GM19438 (cell line): ENCODE data around the gene POLR1H.

Experiments
- ATAC-seq: cut with Tn5 transposase; IDR thresholded peaks from one replicate; pipeline ENCODE4 v1.9.1; 2021; ENCODE audit warnings: low read depth; ENCODE audit not compliant: unreplicated experiment

POLR1H gene

DNA sequence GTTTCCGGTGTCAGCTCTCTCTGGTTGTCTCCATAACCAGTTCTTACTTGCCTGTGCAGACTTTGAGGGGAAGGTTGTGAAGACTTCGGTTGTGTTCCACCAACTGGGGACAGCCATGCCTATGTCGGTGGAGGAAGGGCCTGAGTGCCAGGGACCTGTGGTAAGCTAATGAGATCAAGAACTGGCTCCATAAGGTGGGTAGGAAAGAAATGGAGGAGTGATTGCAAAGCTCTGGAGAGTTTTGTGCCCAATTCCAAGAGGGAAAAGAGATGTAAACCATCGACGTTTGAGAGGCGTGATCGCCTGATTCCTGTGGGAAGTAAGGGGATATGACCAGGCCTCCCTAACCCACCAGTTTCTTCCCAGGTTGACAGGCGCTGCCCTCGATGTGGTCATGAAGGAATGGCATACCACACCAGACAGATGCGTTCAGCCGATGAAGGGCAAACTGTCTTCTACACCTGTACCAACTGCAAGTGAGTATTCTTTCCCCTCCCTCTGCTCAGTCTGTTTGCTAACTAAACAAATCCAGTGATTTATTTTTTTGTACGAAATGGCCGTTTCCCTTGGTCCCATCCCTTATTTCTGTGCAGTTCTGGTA is 893 bp downstream of the POLR1H start:
- ATAC-seq: peak; percentile 15

DNA sequence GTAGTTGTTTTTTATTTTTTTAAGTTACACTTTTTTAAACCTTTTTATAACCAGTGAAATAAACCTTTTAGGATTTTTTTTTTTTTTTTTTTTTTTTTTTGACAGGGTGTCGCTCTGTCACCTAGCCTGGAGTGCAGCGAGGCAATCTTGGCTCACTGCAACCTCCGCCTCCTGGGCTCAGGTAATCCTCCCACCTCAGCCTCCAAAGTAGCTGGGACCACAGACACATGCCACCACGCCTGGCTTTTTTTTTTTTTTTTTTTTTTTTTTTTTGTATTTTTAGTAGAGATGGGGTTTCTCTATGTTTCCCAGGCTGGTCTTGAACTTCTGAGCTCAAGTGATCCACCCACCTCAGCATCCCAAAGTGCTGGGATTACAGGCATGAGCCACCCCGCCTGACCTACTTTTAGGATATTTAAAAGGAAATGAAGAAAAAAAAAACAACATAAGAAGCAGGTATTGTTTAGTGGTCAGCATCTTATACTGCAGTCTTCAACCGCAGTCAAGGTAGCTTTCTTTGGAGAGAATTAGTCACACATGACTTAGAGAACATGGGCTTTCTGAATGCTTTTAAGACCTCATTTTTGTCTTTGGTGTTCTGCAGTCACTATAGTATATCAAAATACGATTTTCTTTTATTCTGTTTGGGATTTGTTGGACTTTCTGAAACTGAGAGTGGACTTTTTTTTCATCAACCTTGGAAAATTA is 1.6 kb downstream of the POLR1H start:
- no peak for ATAC-seq

DNA sequence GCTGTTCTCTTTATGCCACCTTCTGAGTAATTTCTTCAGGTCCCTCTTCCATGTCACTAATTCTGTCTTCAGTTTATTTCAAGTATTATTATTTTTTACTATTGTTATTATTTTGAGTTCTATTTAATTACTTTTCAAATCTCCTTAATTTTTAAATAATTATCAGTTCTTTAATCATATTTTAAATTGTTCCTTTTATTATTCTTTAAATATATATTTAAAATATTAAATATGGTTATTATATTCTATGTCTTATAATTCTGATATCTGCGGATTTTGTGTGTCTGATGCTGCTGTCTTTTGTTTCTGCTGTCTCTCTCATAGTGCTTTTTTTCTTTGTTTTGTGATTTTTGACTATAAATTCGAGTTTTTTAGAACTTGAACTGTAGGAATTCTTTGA is 2.2 kb downstream of the POLR1H start:
- ATAC-seq: no peak

DNA sequence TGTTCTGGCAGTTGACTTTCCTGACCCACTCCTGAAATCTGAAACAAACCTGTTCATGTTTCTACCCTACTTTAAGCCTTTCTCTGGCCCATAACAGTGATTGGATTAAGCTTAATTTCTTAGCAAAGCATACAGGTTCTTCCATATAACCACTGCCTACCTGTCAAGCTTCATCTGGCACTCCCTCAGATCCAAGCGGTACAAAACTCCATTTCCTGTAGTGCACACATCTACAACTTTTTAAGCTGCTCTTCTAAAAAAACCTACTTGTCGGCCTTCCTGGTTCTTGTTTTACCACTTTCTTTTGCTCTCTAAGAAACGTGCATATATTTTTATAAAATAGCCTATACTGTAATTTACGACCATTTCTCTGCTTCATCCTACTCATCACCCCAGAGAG is 5.0 kb downstream of the POLR1H start:
- no peak for ATAC-seq

DNA sequence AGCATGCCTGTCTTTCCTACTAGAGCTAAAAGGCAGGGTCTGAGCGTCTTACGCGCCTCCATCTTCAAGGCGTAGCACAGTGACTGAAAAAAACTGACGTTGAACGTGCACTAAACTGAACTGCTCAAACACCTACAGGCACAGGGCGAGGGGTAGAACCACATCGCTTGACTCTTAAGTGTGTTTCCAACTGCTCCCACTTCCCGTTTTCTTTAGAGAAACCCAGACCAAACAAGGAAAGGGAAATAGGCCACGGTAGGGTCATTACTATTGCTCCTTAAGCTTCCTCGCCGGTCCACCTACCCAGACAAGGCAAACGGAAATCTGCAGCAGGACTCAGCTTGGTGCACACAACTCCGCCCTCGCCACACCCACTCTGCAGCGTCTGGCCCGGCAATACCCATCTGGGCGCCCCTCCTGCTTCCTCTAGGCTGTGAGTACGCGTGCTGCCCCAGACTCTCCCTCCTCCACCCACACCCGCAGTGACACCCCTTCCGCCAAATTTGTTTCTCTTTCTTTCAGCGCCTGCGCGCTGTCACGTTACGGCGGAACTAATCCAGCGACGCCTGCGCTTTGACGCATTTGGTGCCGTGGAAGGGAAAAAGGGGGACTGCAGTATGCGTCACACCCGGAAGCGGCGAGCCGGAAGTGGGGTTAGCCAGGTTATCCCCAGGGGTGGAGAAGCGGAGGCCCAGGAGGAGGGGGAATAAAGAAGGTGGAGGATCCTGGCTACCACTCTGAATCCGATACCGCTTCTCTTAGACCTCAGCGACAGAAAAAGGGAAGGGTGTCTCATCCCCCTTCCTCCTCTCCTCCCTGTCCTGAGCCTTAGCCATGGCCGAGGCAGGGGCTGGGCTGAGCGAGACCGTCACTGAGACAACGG is 5.8 kb downstream of the POLR1H start, which contains the start of gene PPP1R11:
Gene PPP1R11, plus strand, starts transcription at position 622 of the 883 bp plus-strand sequence. Its CDS starts 213 bp downstream, at position 835.
- peak; percentile 90 for ATAC-seq

DNA sequence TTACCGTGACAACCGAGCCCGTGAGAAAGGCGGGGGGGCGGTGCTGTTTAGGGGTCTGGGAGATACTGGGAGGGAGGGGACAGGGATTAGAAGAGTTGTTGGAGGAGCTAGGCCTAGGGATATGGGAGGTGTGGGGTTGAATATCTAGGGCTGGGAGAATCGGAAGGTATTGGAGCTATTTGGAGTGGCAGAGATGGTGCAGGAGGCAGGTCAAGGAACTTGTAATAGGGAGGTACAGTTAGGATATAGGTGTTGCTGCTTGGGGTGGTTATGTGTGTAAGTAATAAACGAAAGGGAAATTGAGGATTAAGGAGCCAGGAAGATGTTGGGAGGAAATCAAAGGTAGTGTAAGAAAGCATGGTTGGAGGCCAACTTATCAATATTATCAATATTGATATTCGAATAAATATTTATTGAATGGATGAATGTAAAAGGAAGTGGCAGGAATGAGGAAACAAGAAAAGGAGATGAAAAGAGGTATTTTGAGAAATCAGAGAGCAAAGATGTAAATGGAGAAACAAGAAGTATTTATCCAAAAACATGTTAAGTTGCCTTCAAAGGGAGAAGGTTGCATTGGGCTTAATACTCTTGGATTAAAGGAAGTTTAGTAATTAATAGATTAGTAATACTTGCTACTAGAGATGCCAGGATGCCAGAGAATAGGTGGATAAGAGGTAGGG is 6.5 kb downstream of the POLR1H start:
- ATAC-seq: no peak

DNA sequence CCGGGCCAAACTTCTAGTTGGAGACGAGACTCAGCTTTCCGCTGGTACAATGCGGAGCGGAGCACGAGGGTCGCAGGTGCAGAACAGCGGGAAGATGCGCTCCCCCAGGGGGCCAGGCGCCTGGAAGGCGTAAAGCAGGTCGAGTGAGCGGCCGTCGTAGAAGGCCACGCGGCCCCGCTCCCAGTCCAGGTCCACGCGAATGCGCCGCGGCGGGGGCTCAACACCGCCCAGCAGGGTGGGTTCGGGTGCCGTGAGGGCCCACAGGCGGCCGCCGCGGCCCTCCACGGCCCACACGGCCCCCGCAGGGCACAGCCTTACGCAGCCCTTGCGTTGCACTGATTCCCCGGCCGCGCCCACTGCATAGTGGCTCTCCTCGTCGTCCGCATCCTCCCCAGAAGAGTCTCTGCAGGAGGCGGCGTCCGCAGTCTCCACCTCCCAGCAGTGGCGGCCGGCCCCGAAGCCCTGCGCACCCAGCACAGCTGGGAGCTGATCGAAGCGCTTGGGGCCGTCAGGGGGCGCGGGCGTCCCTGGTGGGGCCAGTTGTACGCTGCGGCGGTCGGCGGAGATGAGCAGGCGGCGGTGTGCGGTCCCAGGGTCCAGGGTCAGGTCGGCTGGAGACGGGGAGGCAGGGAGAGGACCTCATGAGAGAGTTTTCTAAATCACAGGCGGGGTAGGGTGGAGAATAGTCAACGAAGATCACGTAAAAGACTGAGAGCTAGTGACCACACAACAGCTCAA is 10.2 kb downstream of the POLR1H start:
- no peak for ATAC-seq

DNA sequence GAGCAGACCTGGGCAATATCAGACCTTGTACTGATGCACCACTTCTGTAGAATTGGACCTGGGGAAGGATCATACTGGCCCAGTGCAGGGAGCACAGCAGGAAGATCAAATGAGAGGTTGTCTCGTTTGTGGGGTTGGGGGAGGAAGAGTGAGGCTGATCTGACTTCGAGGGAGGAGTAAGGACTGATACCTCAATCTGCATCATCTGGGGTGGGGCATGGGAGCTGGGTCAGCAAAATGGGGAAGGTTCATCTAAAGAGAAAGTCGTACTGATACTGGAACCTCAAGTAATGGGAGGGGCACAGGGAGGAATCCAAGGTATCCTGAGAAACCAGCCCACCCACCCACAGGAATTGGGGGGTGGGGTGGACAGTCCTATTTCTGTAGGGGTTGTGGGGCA is 10.8 kb downstream of the POLR1H start:
- ATAC-seq: no peak

DNA sequence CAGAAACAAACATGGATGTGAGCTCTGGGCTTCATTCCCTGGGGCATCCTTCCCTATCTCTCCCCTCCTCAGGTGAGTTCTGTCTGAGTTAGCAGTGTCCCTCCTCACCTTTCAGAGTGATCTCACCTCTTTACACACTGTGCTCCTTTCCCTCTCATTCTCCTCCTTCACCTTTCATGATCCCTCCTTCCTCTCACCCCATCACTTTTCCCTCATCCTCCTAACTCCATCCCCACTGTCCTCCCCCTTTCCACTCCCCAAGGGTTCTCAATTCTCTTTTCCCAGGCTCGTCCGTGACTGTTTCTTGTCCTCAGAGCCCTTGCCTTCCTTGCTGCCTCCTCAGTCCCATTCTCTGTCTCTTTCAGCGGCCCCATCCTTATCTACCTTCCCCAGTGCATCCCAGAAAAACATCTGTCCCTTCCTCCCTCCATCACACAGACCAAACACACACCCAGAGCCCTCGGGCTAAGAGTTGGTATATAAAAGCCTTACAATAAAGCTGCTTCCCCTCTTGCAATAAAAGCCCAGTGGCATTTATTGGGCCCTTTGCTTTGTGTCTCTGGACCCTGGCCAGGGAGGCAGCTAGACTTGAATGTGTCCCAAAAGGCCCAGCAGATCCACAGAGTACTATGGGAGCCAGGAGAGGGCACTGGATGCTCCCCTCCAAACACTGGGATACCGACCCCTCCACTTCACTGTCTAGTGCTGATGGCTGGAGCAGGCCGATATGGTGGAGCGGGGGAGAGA is 12.6 kb downstream of the POLR1H start:
- ATAC-seq: no peak

DNA sequence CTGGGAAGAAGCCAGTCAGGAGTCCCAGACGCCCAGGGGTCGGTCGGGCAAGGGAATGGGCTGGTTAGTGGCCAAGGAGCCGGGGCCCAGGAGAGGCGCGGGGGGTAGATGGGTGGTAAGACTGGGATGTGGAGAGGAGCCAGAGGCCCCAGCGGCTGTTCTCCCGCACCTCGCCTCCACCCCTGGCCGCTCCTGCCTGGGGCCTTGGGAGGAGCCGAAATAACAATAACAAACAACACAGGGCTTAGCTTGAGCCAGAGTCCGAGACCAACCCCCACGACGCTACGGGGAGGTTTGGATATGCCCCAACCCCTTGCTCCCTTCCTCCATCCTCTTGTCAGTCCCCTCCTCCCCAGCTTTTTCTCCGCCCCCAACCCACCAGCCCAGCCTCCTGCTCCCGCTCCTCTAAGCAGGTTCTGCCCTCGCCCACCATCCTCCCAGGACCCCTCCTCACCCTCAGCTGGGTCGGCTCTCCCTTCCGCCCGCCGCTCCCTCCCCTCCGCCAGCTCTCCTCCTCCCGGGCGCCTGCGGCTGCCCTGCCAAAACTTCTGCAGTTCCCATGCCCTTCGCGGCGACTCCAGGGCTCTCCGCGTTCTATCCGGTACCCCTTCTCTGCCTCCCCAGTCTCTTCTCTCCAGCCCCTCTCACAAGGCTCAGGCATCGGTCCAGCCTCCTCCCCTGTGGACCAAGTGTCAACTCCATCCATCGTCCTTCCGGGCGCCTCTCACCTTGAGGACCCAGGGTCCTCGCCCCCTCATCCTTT is 13.4 kb downstream of the POLR1H start:
- ATAC-seq: no peak

DNA sequence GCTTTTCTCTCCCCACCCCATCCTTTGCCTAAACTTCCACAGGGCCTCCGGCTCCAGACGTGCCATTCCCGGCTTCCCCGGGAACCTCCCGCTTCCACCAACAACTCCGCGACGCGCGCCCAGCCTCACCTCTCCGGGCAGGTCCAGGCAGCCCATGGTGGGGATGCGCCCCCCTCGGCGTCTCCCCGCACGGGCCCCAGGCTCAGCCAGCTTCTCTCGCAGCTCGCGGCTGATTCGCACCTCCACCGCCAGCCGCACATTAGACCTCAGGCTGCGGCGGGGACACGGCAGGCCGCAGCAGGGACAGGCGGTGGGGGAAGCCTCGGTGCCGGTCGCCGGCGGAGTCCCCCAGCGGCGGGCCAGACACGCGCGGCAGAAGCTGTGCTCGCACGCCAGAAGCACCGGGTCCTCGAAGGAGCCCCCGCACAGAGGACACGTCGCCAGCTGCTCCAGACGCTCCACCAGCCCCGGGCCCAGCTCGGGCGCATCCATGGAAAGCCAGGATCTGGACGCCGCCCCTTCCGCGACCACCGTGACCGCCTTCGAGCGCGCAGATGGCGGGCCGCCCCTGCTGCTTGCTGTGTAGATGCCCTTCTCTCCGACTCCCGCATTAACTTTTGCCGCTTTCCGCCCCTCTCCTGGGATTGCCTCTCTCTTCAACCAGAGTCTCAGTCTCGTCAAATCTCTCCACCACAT is 14.2 kb downstream of the POLR1H start, which contains the start of gene RNF39:
Gene RNF39, minus strand, starts transcription at position 676 of the 696 bp plus-strand sequence. Its CDS starts 184 bp downstream, at position 492.
- no peak for ATAC-seq

DNA sequence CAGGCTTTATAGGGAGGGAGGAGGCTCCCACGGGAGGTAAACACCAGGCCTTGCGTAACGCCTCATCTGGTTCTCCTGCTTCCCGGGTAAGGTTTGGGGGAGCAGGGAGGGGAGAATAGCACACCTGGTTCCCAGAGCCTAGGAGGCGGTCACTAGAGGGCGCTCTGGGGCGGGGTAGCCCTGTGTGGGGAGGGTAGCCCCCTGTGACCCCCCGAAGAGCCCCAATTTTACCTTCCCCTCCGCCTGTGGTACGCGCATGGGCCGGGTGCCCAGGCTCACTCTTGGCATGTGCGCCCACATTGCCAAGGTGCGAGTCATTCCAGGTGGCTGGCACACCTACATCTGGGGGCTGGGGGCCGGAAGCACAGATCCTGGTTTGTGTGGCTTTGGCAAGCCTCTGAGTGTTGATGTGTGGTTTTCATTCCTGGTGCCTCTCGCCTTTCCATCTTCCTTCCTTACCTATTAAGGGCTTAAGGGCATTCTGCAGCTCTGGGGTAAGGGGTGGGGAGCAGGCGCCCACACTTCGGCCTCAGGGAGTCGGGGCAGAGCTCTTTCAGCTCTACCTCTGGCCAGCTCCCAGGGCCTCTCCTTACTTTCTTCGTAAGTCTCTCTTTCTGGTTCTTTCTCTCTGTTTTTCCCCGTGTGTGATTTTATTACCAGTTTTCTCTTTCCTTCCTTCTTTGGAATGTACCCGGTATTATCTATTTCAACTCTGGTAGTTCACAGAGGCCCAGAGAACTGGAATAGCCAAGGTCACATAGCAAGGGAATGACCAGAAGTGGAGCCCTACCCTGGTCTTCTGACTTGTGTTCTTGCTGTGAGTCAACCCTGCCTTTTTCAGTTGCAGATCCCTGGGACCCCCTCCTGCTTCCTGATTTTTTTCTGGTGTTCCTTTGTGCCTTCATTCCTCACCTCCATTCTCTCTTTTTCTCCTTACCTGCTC is 15.0 kb downstream of the POLR1H start:
- ATAC-seq: no peak

DNA sequence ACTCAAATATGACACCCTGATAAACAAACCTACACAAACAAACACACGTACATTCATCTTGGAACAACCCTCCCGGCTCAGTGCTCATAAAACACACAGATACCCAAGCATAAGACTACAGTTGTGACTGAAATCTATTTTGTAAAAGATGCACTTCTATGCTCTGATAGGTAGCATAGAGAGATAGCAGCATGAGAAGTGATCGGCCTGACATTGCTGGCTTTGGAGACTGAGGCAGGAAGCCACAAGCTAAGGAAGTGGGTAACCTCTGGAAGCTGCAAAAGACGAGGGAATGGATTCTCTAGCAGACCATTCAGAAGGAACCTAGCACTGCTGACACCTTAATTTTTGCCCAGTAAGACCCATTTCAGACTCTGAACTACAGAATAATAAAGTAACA is 16.2 kb downstream of the POLR1H start:
- no peak for ATAC-seq

DNA sequence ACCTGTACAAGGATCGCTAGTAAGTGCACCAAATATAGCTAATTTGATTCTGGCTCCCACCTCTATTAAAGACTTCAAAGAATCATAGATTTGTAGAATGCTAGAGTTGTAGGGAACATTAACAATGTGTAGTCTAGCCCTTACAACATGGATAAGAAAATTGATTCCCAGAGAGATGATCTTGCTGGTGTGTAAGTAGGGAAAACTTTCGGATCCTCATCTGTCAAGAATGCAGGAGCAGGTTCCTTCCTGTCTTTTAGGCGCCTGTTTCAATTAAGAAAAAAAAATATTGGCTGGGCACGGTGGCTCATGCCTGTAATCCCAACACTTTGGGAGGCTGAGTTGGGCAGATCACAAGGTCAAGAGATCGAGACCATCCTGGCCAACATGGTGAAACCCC is 26.8 kb downstream of the POLR1H start:
- no peak for ATAC-seq

DNA sequence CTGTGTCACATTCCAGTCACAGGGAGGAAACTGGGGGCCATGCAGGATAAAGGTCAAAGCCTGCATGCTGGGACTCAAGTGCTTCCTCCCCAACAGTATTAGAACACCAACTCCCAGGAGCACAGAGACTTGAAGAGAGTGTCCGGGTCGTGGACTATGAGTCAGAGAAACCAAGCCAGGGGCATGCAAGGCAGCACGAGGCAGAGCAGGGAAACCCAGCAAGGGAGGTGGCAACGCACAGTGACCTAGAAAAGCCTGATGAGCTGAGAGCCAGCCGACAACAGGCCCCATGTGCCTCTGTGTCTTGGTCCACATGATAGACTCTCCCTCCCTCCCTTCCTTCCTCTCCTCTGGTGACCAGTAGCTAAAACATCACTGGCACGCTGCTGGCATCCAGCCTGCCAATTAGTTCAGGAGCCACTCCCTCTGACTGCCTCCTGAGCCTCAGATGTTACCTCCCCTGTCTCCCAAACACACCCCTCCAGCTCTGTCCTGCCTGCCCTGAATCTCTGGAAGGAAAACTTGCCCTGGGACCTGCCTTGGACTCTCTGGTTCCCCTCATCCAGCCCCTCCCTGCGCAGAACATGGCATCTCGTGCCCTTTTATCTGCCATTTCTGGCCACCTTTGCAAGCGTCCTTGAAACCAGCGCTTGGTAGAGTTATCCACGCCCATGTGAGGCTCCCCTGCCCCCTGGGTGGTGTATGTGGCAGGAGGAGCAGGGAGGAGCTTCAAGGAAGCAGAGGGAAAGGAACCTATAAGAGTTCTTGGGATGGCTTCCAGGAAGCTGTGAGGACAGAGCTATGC is 30.7 kb downstream of the POLR1H start:
- ATAC-seq: no peak

DNA sequence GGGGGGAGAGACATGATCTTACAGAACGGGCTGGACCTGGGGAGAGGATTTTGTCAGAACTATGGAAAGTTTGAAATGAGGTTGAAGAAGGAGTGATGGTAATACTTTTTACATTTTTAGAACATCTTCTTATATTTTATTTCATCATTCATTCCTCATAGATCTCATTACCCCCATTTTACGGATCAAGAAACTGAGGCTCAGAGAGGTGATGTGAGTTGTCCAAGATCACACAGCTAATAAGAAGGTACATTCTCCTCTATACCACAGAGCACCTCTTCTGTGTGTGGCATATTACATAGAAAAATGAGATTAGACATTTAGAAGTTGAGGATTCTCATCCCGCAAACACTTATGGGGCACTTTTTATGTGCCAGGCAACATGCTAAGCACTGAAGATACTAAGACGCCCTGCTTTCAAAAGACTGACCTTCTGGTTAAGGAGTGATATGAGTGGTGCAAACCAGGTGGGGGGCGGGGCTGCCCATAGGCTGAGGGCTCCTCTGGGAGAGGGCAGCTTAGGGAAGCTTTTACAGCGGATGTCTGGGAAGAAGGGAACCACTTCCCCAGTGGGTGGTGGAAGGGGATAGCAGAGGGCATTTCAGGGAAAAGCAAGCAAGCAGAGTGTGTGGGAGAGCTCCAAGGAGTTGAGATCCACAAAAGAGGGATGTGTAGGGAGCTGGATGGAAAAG is 31.9 kb downstream of the POLR1H start:
- ATAC-seq: no peak
